ENCODE measurements around the gene PPP3CA.

Gene PPP3CA

DNA sequence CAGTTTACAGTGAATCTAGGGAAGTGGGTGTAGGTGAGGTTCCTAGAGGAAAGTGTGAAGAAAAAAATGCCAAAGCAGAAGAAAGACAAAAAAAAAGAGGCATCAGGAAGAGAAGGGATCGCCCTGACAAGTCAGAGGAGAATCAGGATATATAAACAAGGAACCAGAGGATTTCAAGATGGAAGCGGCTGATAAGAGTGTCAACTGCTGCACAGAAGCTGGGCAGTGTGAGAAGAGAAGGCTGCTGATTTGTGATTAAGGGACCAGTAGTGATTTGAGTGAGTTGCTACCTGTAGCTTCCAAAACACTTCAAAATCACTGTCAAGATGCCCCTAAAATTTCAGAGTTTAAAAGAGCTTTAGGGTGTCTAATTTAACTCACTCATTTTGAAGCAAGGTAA is 258.2 kb downstream of the PPP3CA start:
- TF ChIP-seq, protein P1, sequence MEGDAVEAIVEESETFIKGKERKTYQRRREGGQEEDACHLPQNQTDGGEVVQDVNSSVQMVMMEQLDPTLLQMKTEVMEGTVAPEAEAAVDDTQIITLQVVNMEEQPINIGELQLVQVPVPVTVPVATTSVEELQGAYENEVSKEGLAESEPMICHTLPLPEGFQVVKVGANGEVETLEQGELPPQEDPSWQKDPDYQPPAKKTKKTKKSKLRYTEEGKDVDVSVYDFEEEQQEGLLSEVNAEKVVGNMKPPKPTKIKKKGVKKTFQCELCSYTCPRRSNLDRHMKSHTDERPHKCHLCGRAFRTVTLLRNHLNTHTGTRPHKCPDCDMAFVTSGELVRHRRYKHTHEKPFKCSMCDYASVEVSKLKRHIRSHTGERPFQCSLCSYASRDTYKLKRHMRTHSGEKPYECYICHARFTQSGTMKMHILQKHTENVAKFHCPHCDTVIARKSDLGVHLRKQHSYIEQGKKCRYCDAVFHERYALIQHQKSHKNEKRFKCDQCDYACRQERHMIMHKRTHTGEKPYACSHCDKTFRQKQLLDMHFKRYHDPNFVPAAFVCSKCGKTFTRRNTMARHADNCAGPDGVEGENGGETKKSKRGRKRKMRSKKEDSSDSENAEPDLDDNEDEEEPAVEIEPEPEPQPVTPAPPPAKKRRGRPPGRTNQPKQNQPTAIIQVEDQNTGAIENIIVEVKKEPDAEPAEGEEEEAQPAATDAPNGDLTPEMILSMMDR (IDR thresholded peaks at IDR 0.05) = no peak
- peaks cover 0 to 6% (median 5%) of the 10 kb centered on the region in 3 donors for H3K36me3 ChIP-seq
- intact Hi-C loops (cut with DNase I; ENCODE audit: low total_unique reads) = no loop called here
- H3K4me3 ChIP-seq = no peak overlapping the region
- no peak overlapping the region for H3K27ac ChIP-seq
- H3K4me1 ChIP-seq = peaks cover 0 to 2% (median 0%) of the 10 kb centered on the region in 4 donors
- H3K27me3 ChIP-seq = no peaks in the 10 kb centered on the region
- no peak for DNase-seq
- no peaks in the 10 kb centered on the region for H3K9me3 ChIP-seq

GRCh38 chr4:101086801-101087586 is 260.3 kb downstream of the PPP3CA start:
- Histone ChIP-seq H3K4me1 (peaks cover 0 to 2% (median 0%) of the 10 kb centered on the region in 4 donors), H3K9me3 (no peaks in the 10 kb centered on the region), H3K36me3 (peaks cover 0 to 3% (median 0%) of the 10 kb centered on the region in 3 donors), H3K4me3 (no peak overlapping the region), H3K27me3 (no peaks in the 10 kb centered on the region), H3K27ac (no peak overlapping the region)
- DNase-seq = no peak
- intact Hi-C loops (cut with DNase I; ENCODE audit: low total_unique reads) = no loop called here
- TF ChIP-seq, protein P1 (IDR thresholded peaks at IDR 0.05) = no peak

DNA sequence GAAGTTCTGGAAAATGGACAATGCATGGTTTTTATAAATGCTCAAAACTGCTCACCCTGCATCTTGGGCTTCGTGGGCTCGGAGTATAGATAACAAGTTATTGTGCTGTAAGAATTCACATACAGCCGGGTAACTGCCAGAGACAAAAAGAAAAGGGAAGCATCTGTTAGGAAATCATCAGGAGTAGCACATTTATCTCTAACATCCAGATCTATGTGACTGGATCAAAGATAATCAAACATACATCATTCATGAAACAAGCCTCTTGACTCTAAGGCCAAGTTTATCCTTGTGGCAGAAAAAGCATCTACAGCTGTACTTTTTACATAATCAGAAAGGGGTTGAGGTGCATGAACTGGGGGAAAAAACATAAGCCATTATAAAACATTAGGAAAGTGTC is 264.2 kb downstream of the PPP3CA start:
- H3K9me3 ChIP-seq = no peaks in the 10 kb centered on the region
- no peak overlapping the region for H3K4me3 ChIP-seq
- H3K4me1 ChIP-seq = no peaks in the 10 kb centered on the region
- intact Hi-C loops (cut with DNase I; ENCODE audit: low total_unique reads) = no loop called here
- peaks cover 0 to 3% (median 0%) of the 10 kb centered on the region in 3 donors for H3K36me3 ChIP-seq
- no peak overlapping the region for H3K27ac ChIP-seq
- no peaks in the 10 kb centered on the region for H3K27me3 ChIP-seq
- TF ChIP-seq, protein P1 (IDR thresholded peaks at IDR 0.05) = no peak
- no peak for DNase-seq

- Histone ChIP-seq H3K4me3 (no peak overlapping the region), H3K9me3 (no peaks in the 10 kb centered on the region), H3K4me1 (no peaks in the 10 kb centered on the region), H3K36me3 (peaks cover 0 to 3% (median 0%) of the 10 kb centered on the region in 3 donors), H3K27ac (no peak overlapping the region), H3K27me3 (no peaks in the 10 kb centered on the region)
- DNase-seq = no peak
- TF ChIP-seq, protein P1 (IDR thresholded peaks at IDR 0.05) = no peak
- intact Hi-C loops (cut with DNase I; ENCODE audit: low total_unique reads) = no loop called here
These were observed 265.5 kb downstream of the PPP3CA start for GRCh38 chr4:101081695-101082369.

DNA sequence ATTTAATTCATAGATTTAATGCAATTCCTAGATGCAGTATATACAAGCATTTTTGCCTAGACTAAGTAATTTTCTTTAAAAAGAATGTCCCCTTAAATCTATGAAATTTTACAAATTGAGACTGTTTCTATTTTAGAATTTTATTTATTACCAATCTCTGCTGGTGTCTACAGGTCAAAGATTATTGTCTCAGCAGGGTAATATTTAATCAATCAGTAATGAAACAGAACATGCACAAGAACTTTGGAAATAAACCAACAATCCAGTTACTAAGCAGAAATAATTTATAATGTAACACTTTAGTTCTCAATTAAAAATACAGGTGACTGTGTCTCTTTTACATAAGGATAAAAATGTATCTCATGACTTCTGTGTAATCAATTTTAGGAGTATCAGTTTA is 266.2 kb downstream of the PPP3CA start:
- no peak for DNase-seq
- Histone ChIP-seq H3K36me3 (peaks cover 0 to 3% (median 0%) of the 10 kb centered on the region in 3 donors), H3K4me3 (no peak overlapping the region), H3K9me3 (no peaks in the 10 kb centered on the region), H3K4me1 (no peaks in the 10 kb centered on the region), H3K27me3 (no peaks in the 10 kb centered on the region), H3K27ac (no peak overlapping the region)
- intact Hi-C loops (cut with DNase I; ENCODE audit: low total_unique reads) = no loop called here
- TF ChIP-seq, protein P1 (IDR thresholded peaks at IDR 0.05) = no peak

Measured in tibial artery (tissue), 4 donors.